ENCODE measurements around the gene ALOX15.

DNA sequence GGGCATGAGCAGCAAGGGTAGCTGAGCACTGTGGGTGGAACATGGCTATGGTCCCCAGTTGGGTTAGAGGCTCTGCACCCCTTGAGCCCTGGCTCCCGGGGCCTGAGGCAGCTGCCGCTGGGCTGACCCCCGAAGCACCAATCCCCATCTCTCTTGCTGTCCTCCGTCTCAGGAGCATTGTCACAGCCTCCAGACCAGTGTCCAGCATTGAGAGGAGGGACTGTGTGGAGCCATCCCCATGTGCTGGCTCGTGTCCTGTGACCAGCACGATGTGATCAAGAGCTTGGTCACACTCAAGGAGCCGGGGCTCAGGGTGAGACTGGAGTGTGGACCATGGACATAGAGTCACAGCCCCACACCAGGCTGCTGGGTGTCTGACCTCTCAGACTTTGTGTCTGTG, 54.3 kb downstream of the ALOX15 start:
- TF ChIP-seq, protein P1, sequence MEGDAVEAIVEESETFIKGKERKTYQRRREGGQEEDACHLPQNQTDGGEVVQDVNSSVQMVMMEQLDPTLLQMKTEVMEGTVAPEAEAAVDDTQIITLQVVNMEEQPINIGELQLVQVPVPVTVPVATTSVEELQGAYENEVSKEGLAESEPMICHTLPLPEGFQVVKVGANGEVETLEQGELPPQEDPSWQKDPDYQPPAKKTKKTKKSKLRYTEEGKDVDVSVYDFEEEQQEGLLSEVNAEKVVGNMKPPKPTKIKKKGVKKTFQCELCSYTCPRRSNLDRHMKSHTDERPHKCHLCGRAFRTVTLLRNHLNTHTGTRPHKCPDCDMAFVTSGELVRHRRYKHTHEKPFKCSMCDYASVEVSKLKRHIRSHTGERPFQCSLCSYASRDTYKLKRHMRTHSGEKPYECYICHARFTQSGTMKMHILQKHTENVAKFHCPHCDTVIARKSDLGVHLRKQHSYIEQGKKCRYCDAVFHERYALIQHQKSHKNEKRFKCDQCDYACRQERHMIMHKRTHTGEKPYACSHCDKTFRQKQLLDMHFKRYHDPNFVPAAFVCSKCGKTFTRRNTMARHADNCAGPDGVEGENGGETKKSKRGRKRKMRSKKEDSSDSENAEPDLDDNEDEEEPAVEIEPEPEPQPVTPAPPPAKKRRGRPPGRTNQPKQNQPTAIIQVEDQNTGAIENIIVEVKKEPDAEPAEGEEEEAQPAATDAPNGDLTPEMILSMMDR (IDR thresholded peaks at IDR 0.05) = no peak
- TF ChIP-seq EP300 (IDR thresholded peaks at IDR 0.05) = no peak
- no peak for TF ChIP-seq POLR2A (IDR thresholded peaks at IDR 0.05)
